Measurements from ENCODE around the gene GTPBP10. TPM values are rescaled to one million over a fixed set of nuclear protein-coding genes. Genes with fewer than 3 reads are reported as not detected.

Gene GTPBP10
- total RNA-seq, 4 donors from 2014 or later: 12.8 to 20.1 (median 16.4) TPM

- in situ Hi-C loops (cut with MboI; ENCODE audit: low sequenced_read_pairs in 4 of 4): loop anchor here in 2 of 4 donors (10.0 kb wide), 2 partner anchors 59 to 159 kb away; partner anchors contain the start of genes GTPBP10 (in 2 of the 2) and CFAP69 (in 1 of the 2)
- Histone ChIP-seq H3K4me1 (peaks cover 23 to 29% of the 10 kb centered on the region in 2 donors), H3K27ac (peak within 1 kb of the TSS; percentile 93 to 99 (median 97)), H3K36me3 (peaks cover 0 to 19% of the 10 kb centered on the region in 2 donors), H3K27me3 (no peaks in the 10 kb centered on the region), H3K9me3 (no peaks in the 10 kb centered on the region), H3K4me3 (peak within 1 kb of the TSS; percentile 68 to 87 (median 78))
- DNase-seq (peak; percentile 92), ATAC-seq (peak; percentile 93)
- TF ChIP-seq POLR2A (IDR thresholded peaks at IDR 0.05): peak; percentile 76 to 77
- TF ChIP-seq CTCF (IDR thresholded peaks at IDR 0.05 in 4 of 5, conservative IDR thresholded peaks at IDR 0.05 in 1 of 5): peak in 1 of 5 experiments; percentile 14
- intact Hi-C loops (cut with DNase I; ENCODE audit: low total_unique reads): loop anchor here (1.0 to 5.0 kb wide), 2 partner anchors 57 to 156 kb away; partner anchors contain the start of genes CFAP69 and GTPBP10
These were observed 56.9 kb downstream of the GTPBP10 start, which contains the start of gene CLDN12 for GRCh38 chr7:90403174-90404113. Gene CLDN12 (plus strand): TSS chr7:90403461. CDS start chr7:90412677, 9,216 bp downstream.

GRCh38 chr7:90404777-90405176, 58.3 kb downstream of the GTPBP10 start:
- in situ Hi-C loops (cut with MboI; ENCODE audit: low sequenced_read_pairs in 4 of 4): loop anchor here in 2 of 4 donors (10.0 kb wide), 2 partner anchors 60 to 160 kb away; partner anchors contain the start of genes GTPBP10 (in 2 of the 2) and CFAP69 (in 1 of the 2)
- H3K4me1 ChIP-seq: peaks cover 25 to 40% of the 10 kb centered on the region in 2 donors
- no peaks in the 10 kb centered on the region for H3K27me3 ChIP-seq
- TF ChIP-seq POLR2A (IDR thresholded peaks at IDR 0.05) (no peak), CTCF (IDR thresholded peaks at IDR 0.05 in 4 of 5, conservative IDR thresholded peaks at IDR 0.05 in 1 of 5) (no peak)
- H3K9me3 ChIP-seq: no peaks in the 10 kb centered on the region
- ATAC-seq (peak; percentile 31 to 57), DNase-seq (peak; percentile 32 to 40)
- peaks cover 0 to 27% of the 10 kb centered on the region in 2 donors for H3K36me3 ChIP-seq
- H3K27ac ChIP-seq: peak overlapping the region; percentile 93 to 99 (median 97)
- H3K4me3 ChIP-seq: peak overlapping the region in 2 of 4 donors; percentile 74 to 81
- intact Hi-C loops (cut with DNase I; ENCODE audit: low total_unique reads): loop anchor here (5.0 kb wide), 1 partner anchor 157 kb away; the partner anchor contains the start of gene CFAP69

GRCh38 chr7:90407484-90407821, 60.9 kb downstream of the GTPBP10 start:
- H3K27me3 ChIP-seq: no peaks in the 10 kb centered on the region
- no peak overlapping the region for H3K4me3 ChIP-seq
- H3K4me1 ChIP-seq: peaks cover 37 to 58% of the 10 kb centered on the region in 2 donors
- no peak for DNase-seq
- TF ChIP-seq CTCF (IDR thresholded peaks at IDR 0.05 in 4 of 5, conservative IDR thresholded peaks at IDR 0.05 in 1 of 5) (no peak), POLR2A (IDR thresholded peaks at IDR 0.05) (no peak)
- H3K36me3 ChIP-seq: peaks cover 0 to 34% of the 10 kb centered on the region in 2 donors
- ATAC-seq: no peak
- intact Hi-C loops (cut with DNase I; ENCODE audit: low total_unique reads): no loop called here
- peak overlapping the region; percentile 93 to 99 (median 97) for H3K27ac ChIP-seq
- in situ Hi-C loops (cut with MboI; ENCODE audit: low sequenced_read_pairs in 4 of 4): loop anchor here in 2 of 4 donors (10.0 kb wide), 2 partner anchors 63 to 163 kb away; partner anchors contain the start of genes GTPBP10 (in 2 of the 2) and CFAP69 (in 1 of the 2)
- no peaks in the 10 kb centered on the region for H3K9me3 ChIP-seq

- intact Hi-C loops (cut with DNase I; ENCODE audit: low total_unique reads) (no loop called here), in situ Hi-C loops (cut with MboI; ENCODE audit: low sequenced_read_pairs in 4 of 4) (loop anchor here in 2 of 4 donors (10.0 kb wide), 2 partner anchors 63 to 163 kb away; partner anchors contain the start of genes GTPBP10 (in 2 of the 2) and CFAP69 (in 1 of the 2))
- Histone ChIP-seq H3K4me3 (no peak overlapping the region), H3K9me3 (no peaks in the 10 kb centered on the region), H3K27ac (peak overlapping the region in 3 of 4 donors; percentile 93 to 97 (median 97)), H3K36me3 (peaks cover 0 to 41% of the 10 kb centered on the region in 2 donors), H3K27me3 (no peaks in the 10 kb centered on the region), H3K4me1 (peaks cover 37 to 57% of the 10 kb centered on the region in 2 donors)
- DNase-seq: no peak
- TF ChIP-seq POLR2A (IDR thresholded peaks at IDR 0.05) (no peak), CTCF (IDR thresholded peaks at IDR 0.05 in 4 of 5, conservative IDR thresholded peaks at IDR 0.05 in 1 of 5) (no peak)
- no peak for ATAC-seq
These were observed 61.6 kb downstream of the GTPBP10 start for GRCh38 chr7:90408142-90408541.
